Kidney tubule cell (primary cell): ENCODE results near the gene TP53TG3F.
"Not testable (repeated sequence)": the region's sequence is repeated elsewhere in the genome, so short reads cannot be mapped to it uniquely, and the experiment has no call there.

ENCODE experiments used
- DNase-seq: peaks from one replicate; pipeline ENCODE4 v3.0.0-alpha.2; 2018; ENCODE audit warnings: low spot score

Gene TP53TG3F

GRCh38 chr16:33459312-33459711 is at the start of gene TP53TG3F:
TP53TG3F (plus strand) TSS chr16:33459612; CDS start chr16:33459680, 68 bp downstream.
- DNase-seq, result not testable (repeated sequence)

DNA sequence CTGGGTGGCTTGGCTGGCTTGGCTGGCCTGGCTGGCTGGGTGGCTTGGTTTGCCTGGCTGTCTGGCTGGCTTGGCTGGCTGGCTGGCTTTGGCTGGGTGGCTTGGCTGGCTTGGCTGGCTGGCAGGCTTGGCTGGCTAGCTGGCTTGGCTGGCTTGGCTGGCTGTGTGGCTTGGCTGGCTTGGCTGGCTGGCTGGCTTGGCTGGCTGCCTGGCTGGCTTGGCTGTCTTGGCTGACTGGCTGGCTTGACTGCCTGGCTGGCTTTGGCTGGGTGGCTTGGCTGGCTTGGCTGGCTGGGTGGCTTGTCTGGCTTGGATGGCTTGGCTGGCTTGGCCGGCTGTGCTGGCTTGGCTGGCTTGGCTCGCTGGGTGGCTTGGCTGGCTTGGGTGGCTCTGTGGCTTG is 32.2 kb downstream of the TP53TG3F start:
- DNase-seq, result not testable (repeated sequence)

GRCh38 chr16:33507231-33507630 is 47.8 kb downstream of the TP53TG3F start:
- not testable (repeated sequence) for DNase-seq

- not testable (repeated sequence) for DNase-seq
Measured at GRCh38 chr16:33509070-33509469, 49.7 kb downstream of the TP53TG3F start.

DNA sequence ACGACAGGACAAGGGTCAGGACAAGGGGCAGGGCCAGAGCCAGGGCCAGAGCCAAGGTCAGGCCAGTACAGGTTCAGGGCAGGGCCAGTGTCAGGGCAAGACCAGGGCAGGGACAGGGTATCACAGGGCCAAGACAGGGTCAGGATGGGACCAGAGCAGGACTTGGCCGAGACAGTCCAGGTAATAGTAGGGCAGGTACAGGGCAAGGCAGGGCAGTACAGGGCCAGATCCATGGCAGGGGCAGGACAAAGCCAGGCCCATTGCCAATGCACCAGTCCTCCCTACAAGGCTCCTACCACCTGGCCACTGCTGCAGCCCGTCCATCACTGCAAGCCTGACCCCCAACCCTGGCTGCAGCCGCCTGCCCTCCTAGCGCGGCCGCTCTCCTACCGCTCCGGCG is 50.5 kb downstream of the TP53TG3F start:
- not testable (repeated sequence) for DNase-seq
